ENCODE measurements around the gene SMURF1. TPM values are rescaled to one million over a fixed set of nuclear protein-coding genes. Genes with fewer than 3 reads are reported as not detected.

Gene SMURF1
- total and polyA plus RNA-seq, 2 of the 4 experiments (the other 2 are of a cell fraction) = 13.4 to 20.3 TPM

GRCh38 chr7:99086532-99086931 lies 57.4 kb downstream of the SMURF1 start:
- Histone ChIP-seq H3K4me3 (ENCODE audit: insufficient read depth, low read depth, low read length) (no peak overlapping the region), H3K27me3 (ENCODE audit: control insufficient read depth, insufficient read depth, low read length) (no peaks in the 10 kb centered on the region), H3K18ac (ENCODE audit: low read depth, low read length) (no peak overlapping the region), H3K4ac (ENCODE audit: low read depth, low read length) (no peak overlapping the region), H2BK5ac (ENCODE audit: low read depth, low read length, poor library complexity, severe bottlenecking) (no peak overlapping the region), H4K20me1 (ENCODE audit: insufficient read depth, low read length) (peaks cover 55% of the 10 kb centered on the region), H2AK9ac (replicated peaks; ENCODE audit: low read depth, low read length, poor library complexity) (no peak overlapping the region), H3K23ac (ENCODE audit: low read depth, low read length) (no peak overlapping the region), H3K4me1 (ENCODE audit: control insufficient read depth, insufficient read depth, low read length) (peaks cover 9% of the 10 kb centered on the region), H3K14ac (replicated peaks; ENCODE audit: low read depth, low read length) (no peak overlapping the region), H2BK20ac (ENCODE audit: low read depth, low read length) (no peak overlapping the region), H3K27ac (ENCODE audit: insufficient read depth, low read length) (no peak overlapping the region), H3K36me3 (ENCODE audit: control insufficient read depth, insufficient read depth, low read length) (peaks cover 2% of the 10 kb centered on the region; the same call in 1 of the 2 replicates), H2AFZ (replicated peaks; ENCODE audit: low read length, poor library complexity) (no peak overlapping the region), H4K5ac (ENCODE audit: low read depth, low read length) (no peak overlapping the region), H4K91ac (ENCODE audit: insufficient read depth, low read depth, low read length) (no peak overlapping the region), H4K8ac (ENCODE audit: low read depth in 2 of 2, low read length in 2 of 2) (no peak overlapping the region), H3K9ac (ENCODE audit: low read depth, low read length) (no peak overlapping the region), H3K56ac (ENCODE audit: extremely low read depth, insufficient read depth, low read length) (no peak overlapping the region), H3K9me1 (ENCODE audit: insufficient read depth, low read length) (peaks cover 16% of the 10 kb centered on the region), H3K4me2 (ENCODE audit: low read depth, low read length) (no peak overlapping the region), H2AK5ac (ENCODE audit: low read depth, low read length) (no peak overlapping the region), H2BK15ac (ENCODE audit: low read depth, low read length) (no peak overlapping the region), H2BK120ac (ENCODE audit: low read depth, low read length) (no peak overlapping the region), H3K9me3 (ENCODE audit: control insufficient read depth, insufficient read depth, low read length) (no peaks in the 10 kb centered on the region), H3K79me1 (ENCODE audit: low read depth in 1 of 2, low read length in 2 of 2) (peaks cover 29 to 79% of the 10 kb centered on the region in 2 experiments)
- in situ Hi-C loops (cut with MboI; ENCODE audit: low sequenced_read_pairs) = no loop called here
- POLR2A ChIA-PET (ENCODE audit: unreplicated experiment) = no interaction called here
- ATAC-seq (ENCODE audit: low read depth) (no peak), DNase-seq (no peak)
- WGBS, 2 experiments (ENCODE audit: extremely low coverage in 2 of 2, insufficient read length in 1 of 2) = no CpG with 5 or more reads among the region's 5 CpGs
- no peak for TF ChIP-seq RAD21 (IDR thresholded peaks at IDR 0.05; ENCODE audit: low read length)
- no peak for TF ChIP-seq MAFK (IDR thresholded peaks at IDR 0.05; ENCODE audit: low read depth, low read length)
- TF ChIP-seq MXI1 (IDR thresholded peaks at IDR 0.05; ENCODE audit: borderline replicate concordance, low read depth, low read length) = no peak
- TF ChIP-seq ELK1 (IDR thresholded peaks at IDR 0.05; ENCODE audit: borderline replicate concordance, low read depth, low read length) = no peak
- TF ChIP-seq CEBPB (IDR thresholded peaks at IDR 0.05; ENCODE audit: low read depth, low read length) = no peak
- TF ChIP-seq NFE2L2 (IDR thresholded peaks at IDR 0.05; ENCODE audit: low read depth, low read length) = no peak
- no peak for TF ChIP-seq MAZ (IDR thresholded peaks at IDR 0.05; ENCODE audit: borderline replicate concordance, low read depth, low read length)
- TF ChIP-seq CHD1 (IDR thresholded peaks at IDR 0.05; ENCODE audit: low read depth, low read length) = no peak
- TF ChIP-seq SMC3 (IDR thresholded peaks at IDR 0.05; ENCODE audit: low read depth, low read length) = no peak
- TF ChIP-seq FOS (IDR thresholded peaks at IDR 0.05; ENCODE audit: low read depth, low read length) = no peak
- TF ChIP-seq RCOR1 (IDR thresholded peaks at IDR 0.05; ENCODE audit: insufficient replicate concordance, low read length) = no peak
- no peak for TF ChIP-seq USF2 (IDR thresholded peaks at IDR 0.05; ENCODE audit: low read depth, low read length)
- TF ChIP-seq CTCF (conservative IDR thresholded peaks at IDR 0.05; ENCODE audit: low read depth, low read length) = no peak
- no peak for TF ChIP-seq BHLHE40 (IDR thresholded peaks at IDR 0.05; ENCODE audit: low read depth, low read length)
- no peak for TF ChIP-seq RFX5 (IDR thresholded peaks at IDR 0.05; ENCODE audit: low read depth, low read length)
- no peak for TF ChIP-seq POLR2A (IDR thresholded peaks at IDR 0.05; ENCODE audit: low read depth, low read length)
- no TSS peak for BruUV-seq (replicated peaks)
- intact Hi-C loops (cut with micrococcal nuclease) = no loop called here
- dilution Hi-C loops (cut with HindIII; ENCODE audit: low sequenced_read_pairs, unreplicated experiment) = no loop called here
- CTCF ChIA-PET = interaction anchor here (0.9 to 1.2 kb wide), 2 partner anchors 25 to 227 kb away, joined by 3 to 4 read pairs; no protein-coding TSS in a partner anchor
